GM21447 (cell line): ENCODE results near the gene NTRK3.

Source experiments
- ATAC-seq: cut with Tn5 transposase; IDR thresholded peaks from one replicate; pipeline ENCODE4 v1.9.1; 2021; ENCODE audit not compliant: unreplicated experiment

The NTRK3 gene

DNA sequence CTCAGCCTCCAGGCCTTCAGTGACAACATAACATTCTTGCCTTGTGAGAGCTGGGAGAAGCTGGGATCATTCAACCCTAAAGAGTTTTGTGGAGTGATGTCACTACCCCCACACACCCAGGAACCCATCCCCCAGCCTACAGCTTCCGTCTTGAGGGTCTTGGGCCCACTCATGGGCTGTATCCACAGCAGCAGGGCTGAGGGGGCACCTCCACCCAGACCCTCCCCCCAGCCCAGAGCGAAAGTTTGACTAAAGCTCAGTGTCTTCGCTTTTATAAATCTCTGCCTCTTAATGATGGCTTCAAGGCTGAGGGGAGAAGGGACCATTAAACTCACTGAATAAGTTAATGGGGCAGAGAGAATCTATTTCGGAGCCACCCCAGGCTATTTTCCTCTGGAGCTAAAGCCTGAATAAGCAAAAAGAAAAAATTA is 23.8 kb downstream of the NTRK3 start:
- ATAC-seq: no peak

DNA sequence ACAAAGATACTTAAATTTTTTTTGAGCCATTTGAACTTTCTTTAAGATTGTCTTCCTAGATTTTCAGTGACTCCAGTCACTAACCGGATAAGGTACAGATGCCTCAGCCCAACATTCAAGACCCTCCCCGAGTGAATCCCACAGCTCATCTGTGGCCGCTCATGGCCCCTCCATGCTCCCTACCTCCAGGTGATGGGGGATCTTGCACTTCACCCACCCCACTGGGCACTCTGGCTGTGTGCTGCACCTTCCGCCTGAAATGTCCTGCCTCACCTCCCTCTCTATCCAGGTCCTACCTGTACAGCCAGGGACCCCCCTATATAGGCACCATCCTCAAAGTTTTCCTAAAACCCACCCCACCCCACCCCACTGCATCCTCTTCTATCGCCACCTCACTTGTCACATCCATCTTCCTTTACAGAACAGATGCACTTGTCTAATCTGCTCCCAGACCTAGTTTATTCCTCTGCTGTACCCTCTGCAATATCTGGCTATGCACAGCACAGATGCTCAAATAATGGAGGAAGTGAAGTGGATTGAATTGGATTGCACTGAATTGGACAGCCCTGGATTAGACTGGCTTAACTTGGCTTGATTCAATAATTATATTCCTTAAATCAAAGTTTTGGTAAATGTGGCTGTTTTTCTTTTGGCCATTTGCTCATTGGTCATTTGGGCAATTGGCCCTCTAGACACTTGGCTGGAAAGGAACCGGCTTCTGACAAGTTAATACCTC is 24.5 kb downstream of the NTRK3 start:
- ATAC-seq: no peak

DNA sequence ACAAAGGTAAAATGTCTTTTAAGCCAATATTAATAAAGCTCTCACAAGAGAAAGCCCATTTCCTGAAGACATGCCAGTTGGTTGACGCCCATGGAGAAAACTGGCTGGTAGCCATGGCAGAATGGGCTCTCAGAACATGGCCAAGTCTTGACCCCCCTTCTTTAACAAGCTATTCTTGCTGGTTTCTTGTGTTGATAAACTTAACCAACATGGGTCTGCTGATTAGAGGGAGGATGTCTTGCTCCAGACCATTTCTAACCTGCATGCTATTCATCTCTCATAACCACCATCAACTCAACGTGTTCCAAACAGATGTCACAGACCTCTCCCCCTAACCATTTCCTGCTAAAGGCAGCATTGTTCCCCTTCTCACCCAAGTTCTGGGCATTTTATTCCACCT is 25.7 kb downstream of the NTRK3 start:
- no peak for ATAC-seq

DNA sequence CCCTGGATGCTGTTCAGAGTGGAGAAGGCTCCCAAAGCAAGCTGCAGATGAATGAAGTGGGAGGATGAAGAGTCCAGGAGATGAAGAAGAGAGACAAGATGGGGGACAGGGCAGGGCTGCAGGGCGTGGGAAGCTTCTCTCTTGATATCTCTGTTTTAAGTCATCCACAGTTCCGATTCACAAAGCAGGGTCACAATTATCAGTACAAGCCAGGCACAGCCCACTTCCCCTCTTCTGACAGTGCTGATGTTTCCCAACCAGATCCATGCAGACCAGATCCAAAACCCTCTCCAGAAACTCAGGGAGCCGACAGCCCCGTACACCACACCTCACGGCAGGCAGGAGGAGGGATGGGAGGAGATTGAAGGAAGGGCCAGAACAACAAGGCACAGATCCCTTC is 31.1 kb downstream of the NTRK3 start:
- ATAC-seq: no peak

DNA sequence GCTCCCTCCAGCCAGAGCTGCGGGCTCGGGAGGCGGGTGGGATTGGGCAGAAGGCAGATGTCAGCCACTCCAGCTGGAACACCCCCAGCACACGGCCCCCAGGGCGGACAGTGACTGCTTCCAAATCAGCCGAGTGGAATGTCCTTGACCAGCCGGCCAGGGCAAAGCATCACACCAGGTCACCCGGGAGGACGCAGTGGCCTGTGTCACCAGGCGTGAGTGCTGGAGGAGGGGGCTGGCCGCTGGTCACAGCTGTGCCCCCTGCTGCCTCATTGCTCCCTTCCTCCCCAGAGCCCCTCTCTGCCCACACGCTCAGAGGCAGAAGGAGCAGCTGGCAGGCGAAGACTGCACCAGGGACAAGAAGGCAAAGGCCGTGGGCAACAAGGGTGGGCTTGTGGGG is 33.5 kb downstream of the NTRK3 start:
- ATAC-seq: no peak

DNA sequence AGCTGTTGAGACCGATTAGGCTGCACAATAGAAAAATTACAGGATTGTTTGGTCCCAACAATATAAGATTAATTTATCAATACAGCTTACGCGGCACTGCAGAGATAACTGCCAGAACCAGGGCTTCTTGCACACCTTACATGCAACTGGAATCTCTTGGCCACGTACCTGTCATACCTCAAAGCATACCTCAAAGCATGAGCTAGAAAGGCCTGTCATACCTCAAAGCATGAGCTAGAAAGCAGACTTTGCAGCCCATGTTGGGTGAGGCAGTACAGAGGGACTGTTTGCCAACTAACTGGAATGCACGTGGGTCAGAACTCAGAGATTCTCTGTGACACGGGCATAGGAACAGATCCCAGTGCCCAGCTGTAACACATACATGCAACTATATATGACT is 34.7 kb downstream of the NTRK3 start:
- ATAC-seq: no peak

DNA sequence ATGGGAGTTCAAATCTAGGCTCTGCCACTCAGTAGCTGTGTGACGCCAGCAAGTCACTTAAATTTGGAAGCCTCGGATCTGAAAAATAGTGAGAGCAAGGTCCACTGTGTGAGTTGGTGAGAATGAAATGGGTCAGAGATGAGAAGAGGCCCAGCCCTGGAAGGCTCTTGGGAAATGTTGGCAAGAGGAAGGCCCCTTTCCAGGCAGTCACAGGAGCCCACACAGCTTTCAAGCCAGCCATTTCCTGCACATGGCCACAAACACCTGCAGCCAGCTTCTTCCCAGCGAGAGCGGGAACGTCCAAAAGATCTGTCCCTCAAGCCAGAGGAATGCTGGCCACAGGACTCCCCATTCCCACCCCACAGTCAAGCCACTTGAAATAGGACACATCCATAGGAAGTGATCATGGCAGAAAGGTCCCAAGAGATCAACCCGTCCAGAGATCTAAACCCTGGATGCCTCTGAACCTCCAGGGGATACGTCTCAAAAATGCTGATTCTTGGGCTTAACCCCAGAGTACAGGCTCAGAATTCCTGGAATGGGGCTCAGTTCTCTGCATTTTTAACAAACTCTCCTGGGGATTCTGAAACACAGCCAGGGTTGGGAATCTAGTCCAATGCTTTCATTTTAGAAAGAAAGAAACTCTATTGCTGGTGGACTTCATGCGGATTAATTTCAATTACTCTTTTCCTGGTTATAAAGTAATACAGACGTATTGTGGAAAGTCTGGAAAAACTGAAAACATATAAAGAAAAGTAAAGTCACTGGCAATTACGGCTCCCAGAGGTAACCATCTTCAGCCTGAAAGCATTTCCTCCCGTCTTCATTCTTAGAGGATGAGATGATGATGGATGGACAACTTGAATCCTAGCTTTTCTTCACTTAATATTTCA is 35.9 kb downstream of the NTRK3 start:
- no peak for ATAC-seq

DNA sequence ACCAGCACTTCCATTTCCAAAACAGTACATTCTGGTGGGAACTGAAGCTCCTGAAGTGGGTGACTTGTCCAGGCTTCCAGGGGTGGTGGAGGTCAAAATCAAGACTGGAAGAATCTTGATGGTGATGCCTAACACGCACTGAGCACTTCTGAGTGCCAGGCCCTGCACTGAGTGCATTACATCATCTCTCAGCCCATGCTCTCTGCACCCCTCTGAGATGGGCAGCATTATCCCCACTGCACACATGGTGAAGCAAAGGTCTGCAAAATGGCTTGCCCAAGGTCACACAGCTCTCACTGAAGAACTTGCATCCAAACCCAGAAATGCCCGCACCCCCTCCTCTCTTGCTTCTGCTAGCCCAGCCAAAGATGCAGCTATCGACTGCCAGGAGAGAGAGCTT is 36.9 kb downstream of the NTRK3 start:
- no peak for ATAC-seq

DNA sequence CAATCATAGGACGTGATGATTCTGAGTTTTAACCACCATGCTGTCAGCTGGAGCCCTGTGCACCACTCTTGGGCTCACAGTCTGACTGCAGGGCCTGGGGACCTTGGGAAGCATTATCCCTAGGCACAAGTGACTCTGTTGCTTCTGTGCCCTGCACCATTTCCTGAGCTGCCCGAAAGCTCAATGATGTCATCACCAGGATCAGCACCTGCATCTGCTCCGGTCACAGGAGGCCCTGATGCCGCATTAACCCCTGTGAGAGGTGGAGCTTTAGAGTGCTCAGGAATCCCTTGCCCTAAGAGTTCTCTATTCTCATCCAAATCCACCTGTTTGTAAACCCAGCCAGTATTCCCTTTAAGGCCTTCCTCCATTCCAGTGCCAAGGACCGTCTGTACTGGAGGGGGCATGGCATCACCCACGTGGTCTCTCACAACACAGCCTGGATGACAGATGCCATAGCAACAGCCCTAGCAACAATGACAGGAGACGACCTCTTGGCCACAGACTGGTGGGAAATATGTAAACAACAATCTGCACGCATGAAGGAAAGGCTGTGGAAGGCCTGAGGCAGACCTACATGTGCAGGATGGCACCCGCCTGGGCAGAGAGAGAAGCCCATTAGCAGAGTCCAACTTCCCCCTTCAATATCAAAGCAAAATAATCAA is 37.9 kb downstream of the NTRK3 start:
- no peak for ATAC-seq

DNA sequence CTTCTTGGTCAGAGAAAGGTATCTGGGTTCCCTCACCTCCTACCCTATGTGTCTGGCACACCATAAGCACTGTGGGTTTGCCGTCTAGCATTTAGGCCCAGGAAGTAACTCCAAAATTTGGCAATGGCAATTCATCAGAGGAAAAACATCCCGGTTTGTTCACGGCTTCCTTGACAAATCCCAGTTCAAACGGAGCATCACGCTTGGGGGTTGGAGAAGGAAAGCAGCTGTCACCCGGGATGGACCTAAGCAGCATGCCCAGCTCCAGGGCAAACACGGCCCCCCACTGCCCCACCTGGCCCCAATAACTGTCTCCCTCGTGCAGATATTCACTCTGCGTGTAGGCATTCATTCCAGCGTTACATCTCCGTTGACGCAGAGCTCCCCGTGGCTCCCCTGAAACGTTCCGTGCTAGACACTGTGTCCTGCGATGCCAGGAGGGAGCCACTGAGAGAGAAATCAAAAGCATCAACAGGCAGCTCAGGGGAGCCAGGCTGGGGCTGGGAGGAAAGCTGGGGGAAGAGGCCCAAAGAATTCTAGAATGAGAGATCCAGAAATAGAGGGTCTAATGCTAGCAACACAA is 41.4 kb downstream of the NTRK3 start:
- ATAC-seq: no peak

DNA sequence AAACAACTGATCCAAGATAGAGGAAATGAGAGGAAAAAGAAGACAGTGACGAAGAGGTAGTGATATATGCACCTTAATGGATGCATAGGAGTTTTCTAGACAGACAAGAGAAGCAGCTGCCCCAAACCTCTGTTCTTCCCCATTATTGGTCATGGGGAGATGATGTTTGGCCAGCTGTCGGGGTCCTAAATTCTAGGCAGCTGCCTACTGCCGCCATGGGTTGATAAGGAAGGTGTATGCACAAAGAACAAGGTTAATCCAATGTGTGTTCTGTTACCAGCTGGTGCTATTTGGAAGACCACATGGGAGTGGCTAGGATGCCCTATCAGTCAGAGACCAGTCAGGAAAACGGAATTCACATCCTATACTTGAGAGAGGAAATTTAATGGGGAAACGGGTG is 47.4 kb downstream of the NTRK3 start:
- ATAC-seq: no peak

DNA sequence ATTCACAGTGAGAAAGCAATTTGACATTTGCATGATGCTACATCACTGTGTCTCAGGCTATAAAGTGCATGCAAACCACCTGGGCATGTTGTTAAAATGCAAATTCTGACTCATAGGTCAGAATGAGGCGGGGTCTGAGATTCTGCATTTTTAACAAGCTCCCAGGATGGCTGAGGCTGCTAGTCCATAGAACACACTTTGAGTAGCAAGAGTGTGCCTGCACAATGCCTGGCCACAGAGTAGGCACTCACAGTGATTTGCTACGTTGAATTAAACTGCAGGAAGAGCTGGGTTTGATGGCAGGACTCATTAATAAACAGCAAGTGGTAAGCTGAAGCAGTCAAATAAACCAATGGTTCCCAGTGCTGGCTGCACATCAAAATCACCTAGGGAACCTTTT is 48.1 kb downstream of the NTRK3 start:
- ATAC-seq: no peak

DNA sequence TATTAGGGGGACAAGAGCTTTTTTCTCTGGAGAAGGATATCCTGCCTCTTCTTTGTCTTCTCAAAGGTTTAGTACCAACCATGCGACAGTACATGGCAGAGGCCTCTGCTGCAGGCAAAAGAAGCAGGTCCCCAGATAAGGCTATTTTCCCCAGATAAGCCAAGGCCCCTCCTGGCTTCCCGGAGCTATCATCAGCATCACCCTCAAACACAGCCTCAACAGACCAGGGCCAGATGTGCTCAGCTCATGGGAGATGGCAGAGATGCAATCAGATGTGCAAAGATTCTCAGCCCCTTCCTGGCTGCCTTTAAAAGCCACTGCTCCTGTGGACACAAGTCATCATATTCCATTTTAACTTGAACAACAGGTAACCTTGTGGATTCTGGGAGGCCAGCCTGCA is 49.0 kb downstream of the NTRK3 start:
- ATAC-seq: no peak

DNA sequence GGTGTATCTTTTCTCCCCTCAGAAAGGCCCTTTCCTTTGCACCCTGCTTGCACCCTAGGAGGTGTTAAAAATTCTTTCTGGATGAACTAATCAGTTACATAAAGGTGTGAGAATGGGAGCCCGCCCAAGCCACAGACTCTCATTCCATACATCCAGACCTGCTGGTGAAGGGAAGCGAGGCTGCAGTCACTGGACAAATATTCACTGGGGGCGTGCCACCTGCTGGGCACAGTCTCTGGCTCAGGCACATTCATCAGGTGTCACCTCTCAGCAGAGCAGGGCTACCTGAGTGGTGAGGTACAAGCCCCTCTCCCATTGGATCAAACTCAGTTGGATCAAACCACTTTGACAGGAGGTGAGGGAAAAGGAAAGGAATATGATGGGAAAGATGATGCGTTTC is 52.0 kb downstream of the NTRK3 start:
- no peak for ATAC-seq

DNA sequence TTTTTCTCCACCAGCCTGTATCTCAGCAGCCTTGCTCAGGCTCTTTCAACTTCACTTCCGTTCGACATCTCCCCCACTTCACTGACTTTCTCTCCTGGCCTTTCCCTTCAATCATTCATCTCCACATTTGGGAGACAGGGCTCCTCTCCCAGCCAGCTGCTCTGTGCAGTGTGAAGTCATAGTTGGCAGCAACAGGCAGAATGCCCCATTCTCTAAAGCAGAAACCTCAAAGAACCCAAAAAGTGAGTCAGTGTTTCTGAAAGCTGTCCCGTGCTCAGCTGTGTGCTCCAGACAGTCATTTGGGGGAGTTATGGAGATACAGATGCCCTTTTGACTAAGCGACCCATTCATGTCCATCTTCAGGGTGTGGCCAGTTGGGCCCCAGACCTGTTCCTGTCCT is 54.3 kb downstream of the NTRK3 start:
- no peak for ATAC-seq

DNA sequence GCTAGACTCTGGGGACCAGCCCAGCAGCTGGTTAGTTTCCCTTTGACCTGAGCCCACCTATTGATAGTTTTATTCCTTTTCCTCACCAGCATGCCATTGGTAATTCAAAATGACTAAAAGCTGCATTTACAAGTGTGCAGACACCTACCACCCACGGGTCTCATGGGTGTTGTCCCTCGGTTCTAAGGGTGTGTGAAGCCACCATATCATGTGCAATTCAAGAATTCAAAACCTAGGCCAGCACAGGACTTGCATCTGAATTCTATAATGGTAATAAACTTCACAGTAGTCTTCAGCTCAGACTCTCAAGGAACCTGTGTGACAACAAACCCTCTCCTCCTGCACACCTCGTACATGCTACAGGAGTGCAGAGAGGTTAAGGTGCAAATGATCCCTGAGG is 55.3 kb downstream of the NTRK3 start:
- ATAC-seq: no peak

DNA sequence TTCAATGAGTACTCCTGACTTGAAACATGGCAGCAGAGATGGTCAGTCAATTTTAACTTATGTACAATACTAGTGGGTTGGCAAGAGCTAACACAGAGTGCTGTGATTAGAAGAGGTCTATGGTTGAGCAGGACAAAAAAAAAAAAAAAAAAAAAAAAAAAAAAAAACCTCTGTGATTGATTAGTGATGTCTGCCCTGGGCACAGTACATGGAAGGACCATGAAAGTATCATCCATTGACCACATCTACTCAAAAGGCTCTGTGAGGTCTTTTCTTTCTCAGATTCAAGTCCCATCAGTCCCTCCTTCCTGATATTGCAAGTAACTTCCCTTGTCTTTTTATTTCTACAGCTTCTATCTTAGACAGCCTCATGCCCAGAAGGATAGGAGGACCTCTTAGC is 59.6 kb downstream of the NTRK3 start:
- ATAC-seq: no peak

DNA sequence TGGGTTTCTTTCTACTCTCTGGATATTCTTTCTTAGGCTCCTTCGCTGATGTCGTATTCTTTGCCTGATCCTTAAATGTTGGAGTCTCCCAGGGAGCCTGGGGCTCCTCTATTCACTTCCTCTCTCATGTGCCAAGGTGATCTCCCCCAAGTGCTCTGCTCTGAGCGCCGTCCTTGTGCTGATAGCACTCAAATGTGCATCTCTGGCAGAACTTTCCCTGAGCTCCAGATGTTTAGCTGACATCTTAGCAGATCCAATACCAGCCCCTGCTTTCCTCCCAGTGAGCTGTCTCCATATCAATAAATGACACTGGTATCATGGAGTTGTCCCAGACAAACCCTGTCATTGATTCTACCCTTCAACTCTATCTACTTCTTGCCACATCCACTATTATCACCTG is 62.4 kb downstream of the NTRK3 start:
- ATAC-seq: no peak

DNA sequence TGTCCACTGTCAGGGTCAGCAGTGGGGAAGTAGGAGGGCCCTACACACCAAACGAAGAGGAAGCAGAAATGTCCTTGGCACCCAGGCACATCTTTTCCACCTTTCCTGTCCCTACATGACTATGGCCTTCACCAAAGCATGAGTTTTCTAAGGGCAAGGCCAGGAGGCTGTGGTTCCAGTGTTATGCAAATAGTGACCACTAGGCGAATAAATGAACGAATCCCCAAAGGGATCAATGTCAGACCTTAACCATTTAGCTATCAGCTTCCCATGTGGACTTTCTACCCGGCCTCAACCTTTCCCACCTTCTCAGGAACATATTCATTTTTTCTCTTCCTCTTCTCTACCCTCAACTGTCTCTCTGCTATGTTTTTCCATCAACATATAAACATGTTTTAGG is 63.1 kb downstream of the NTRK3 start:
- no peak for ATAC-seq

DNA sequence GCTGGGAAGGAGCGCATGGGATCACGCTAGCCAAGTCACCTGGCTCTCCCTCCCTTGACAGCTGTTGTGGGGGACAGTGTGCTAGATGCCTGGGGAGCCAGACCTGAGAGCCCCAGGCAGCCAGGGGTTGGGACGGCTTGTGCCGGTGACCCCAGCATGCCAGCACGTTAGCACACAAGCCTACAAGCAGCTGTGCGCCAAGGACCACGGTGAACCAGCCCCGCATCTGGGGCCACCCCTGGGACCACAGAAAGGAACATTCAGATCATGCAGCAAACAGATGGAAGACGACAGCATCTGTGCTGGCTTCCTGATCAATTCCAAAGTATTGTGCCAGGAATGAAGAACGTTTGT is 64.8 kb downstream of the NTRK3 start:
- ATAC-seq: no peak

DNA sequence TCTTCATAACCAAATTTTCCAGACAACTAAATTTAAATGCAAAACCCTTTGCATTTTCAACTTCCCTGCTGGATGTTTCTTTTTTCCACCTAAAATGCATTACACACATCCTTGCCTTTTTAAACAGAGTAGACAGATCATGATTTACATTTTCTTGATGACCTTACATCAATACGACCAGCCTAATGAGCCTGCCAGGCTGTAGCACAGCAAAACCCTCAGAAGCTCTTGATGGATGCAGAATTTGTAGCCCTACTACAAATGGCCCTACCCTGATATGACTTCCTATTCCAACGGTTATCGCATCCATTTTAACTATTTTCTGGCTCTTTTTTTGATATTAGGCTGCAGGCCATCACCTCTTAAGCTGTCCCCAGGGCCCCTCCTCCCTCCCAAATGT is 66.3 kb downstream of the NTRK3 start:
- no peak for ATAC-seq

DNA sequence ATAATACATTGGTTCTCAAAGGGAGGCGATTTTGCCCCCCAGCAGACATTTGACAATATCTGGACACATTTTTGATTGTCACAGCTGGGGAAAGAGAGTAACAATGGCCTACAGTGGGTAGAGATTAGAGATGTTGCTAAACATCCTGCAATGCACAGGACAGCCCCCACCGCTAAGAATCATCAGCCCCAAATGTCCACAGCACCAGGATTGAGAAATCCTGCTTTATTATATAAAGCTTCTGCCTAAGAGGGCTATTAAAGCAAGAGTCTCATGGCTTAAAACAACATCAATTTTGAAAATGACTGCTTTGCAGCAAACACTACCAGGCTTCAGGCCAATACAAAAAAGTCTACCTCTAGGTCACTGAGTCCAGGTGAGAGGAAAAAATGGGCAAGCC is 68.2 kb downstream of the NTRK3 start:
- ATAC-seq: no peak
